IgD-negative memory B cell (primary cell): ENCODE measurements around the gene MELK. TPM values are rescaled to one million over a fixed set of nuclear protein-coding genes. Genes with fewer than 3 reads are reported as not detected.
A peak's percentile ranks its signal among the peaks of the same experiment; 100 is the strongest.
"Not testable (repeated sequence)": the region's sequence is repeated elsewhere in the genome, so short reads cannot be mapped to it uniquely, and the experiment has no call there.

Experiments used
- H3K27ac Mint-ChIP-seq, 3 donors: one replicate each; pipeline ENCODE4 v1.8.0; 2020 to 2022; ENCODE audit warnings: mild to moderate bottlenecking in 3 of 3, mixed read lengths in 3 of 3, moderate library complexity in 1 of 3
- H3K27me3 Mint-ChIP-seq: one replicate; pipeline ENCODE4 v1.8.0; 2021; ENCODE audit warnings: mixed read lengths
- H3K36me3 Mint-ChIP-seq: one replicate; pipeline ENCODE4 v1.8.0; 2020; ENCODE audit warnings: mild to moderate bottlenecking, mixed read lengths
- H3K4me1 Mint-ChIP-seq, 3 donors: one replicate each; pipeline ENCODE4 v1.8.0; 2020 to 2022; ENCODE audit warnings: mixed read lengths in 3 of 3, mild to moderate bottlenecking in 1 of 3
- H3K4me3 Mint-ChIP-seq, 4 donors: one replicate each; pipeline ENCODE4 v1.8.0; 2020 to 2022; ENCODE audit warnings: mild to moderate bottlenecking in 4 of 4, mixed read lengths in 4 of 4, moderate library complexity in 3 of 4
- H3K9me3 Mint-ChIP-seq, 3 donors: one replicate each; pipeline ENCODE4 v1.8.0; 2020 to 2021; ENCODE audit warnings: mixed read lengths in 3 of 3, mild to moderate bottlenecking in 1 of 3
- polyA plus RNA-seq: library from polyadenylated mRNA; unstranded; fragments of 300-500 nt; fragmentation: Illumina TruSeq; gene quantifications from one replicate; pipeline ENCODE4 v1.2.3, GENCODE V29; 2021

MELK gene
- polyA plus RNA-seq, 1 donor from 2014 or later = not detected

DNA sequence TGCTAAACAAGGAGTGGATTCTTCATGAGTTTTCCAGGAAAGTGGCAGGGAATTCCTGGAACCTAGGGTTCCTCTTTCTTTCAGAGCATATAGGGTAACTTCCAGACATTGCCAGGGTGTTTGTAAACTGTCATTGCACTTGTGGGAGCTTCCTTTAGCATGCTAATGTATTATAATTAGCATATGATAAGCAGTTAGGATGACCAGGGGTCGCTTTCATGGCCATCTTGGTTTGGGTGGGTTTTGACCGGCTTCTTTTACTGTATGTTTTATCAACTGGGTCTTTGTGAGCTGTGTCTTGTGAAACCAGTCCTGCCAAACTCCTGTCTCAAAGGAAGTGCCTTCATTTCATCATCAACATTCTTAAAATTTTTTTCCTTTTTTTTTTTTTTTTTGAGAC is 11.9 kb upstream of the MELK start:
- no peak overlapping the region for H3K27ac Mint-ChIP-seq
- H3K4me1 Mint-ChIP-seq = peaks cover 0 to under 1% (median 0%) of the 10 kb centered on the region in 3 donors
- no peaks in the 10 kb centered on the region for H3K27me3 Mint-ChIP-seq
- no peak overlapping the region for H3K4me3 Mint-ChIP-seq
- no peaks in the 10 kb centered on the region for H3K36me3 Mint-ChIP-seq
- no peaks in the 10 kb centered on the region for H3K9me3 Mint-ChIP-seq

DNA sequence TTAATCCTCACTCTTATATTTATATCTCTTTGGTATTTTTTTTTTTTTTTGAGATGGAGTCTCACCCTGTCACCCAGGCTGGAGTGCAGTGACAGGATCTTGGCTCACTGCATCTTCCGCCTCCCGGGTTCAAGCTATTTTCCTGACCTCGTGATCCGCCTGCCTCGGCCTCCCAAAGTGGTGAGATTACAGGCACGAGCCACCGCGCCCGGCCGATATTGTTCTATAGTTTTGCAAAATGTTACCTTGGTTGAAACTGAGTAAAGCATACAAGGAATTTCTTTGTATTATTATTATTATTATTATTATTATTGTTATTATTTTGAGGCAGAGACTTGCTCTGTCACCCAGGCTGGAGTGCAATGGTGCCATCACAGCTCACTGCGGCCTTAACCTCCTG is 9.9 kb upstream of the MELK start:
- H3K4me1 Mint-ChIP-seq, H3K9me3 Mint-ChIP-seq, H3K27me3 Mint-ChIP-seq, H3K36me3 Mint-ChIP-seq, H3K4me3 Mint-ChIP-seq, H3K27ac Mint-ChIP-seq: not testable (repeated sequence)

DNA sequence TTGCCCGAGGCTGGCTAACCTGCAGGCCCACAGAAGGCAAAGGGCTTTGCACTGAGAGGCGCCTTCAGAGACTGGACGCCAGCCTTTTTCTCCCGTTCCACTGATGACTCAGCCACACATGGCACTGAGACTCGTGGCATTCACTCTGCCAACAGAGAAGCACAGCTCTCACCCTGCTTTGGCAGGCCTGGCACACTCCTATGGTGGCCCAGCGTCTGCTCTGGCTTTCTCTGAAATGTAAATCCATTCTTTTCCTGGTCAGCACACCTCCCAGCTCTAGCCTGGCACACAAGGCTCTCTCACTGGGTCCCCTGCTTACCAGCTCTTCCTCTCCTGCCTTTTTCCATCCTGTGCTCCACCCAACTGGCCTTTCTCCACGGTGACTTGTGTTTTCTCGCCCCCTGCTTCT is 5.9 kb upstream of the MELK start:
- Mint-ChIP-seq H3K27me3 (peaks cover 4% of the 10 kb centered on the region), H3K27ac (peak overlapping the region in 1 of 3 donors; percentile 26), H3K4me3 (no peak overlapping the region), H3K4me1 (peaks cover 0 to 4% (median 2%) of the 10 kb centered on the region in 3 donors), H3K9me3 (no peaks in the 10 kb centered on the region), H3K36me3 (no peaks in the 10 kb centered on the region)

DNA sequence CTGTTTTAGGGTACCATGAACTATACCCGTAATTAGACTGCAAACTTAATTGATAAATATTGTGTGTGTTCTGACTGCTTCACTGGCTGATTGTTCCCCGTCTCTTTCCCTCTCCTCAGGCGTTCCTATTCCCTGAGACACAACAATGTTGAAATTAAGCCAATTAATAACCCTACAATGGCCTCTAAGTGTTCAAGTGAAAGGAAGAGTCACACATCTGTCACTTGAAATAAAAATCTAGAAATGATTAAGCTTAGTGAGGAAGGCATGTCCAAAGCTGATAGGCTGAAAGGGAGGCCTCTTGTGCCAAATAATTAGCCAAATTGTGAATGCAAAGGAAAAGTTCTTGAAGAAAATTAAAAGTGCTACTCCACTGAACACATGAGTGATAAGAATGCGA is 4.0 kb upstream of the MELK start:
- not testable (repeated sequence) for H3K27me3 Mint-ChIP-seq, H3K4me3 Mint-ChIP-seq, H3K36me3 Mint-ChIP-seq, H3K9me3 Mint-ChIP-seq, H3K27ac Mint-ChIP-seq
- H3K4me1 Mint-ChIP-seq = peaks cover 6 to 11% (median 7%) of the 10 kb centered on the region in 3 donors

DNA sequence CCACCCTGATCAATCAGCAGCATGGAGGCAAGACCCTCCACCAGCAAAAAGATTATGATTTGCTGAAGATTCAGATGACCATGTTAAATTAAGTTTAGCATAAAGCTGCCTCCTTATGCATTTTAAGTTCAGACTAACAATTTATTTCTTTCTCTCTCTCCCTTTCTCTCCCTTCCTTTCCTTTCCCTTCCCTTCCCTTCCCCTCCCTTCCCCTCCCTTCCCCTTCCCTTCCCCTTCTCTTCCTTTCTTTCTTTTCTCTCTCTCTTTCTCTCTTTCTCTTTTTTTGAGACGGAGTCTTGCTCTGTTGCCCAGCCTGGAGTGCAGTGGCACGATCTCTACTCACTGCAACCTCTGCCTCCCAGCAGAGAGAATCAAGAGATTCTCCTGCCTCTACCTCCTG is 1.4 kb upstream of the MELK start:
- H3K27me3 Mint-ChIP-seq = peaks cover 4% of the 10 kb centered on the region
- H3K36me3 Mint-ChIP-seq = no peaks in the 10 kb centered on the region
- no peak overlapping the region for H3K27ac Mint-ChIP-seq
- peaks cover 9 to 21% (median 17%) of the 10 kb centered on the region in 3 donors for H3K4me1 Mint-ChIP-seq
- peak overlapping the region; percentile 5 to 92 (median 76) for H3K4me3 Mint-ChIP-seq
- no peaks in the 10 kb centered on the region for H3K9me3 Mint-ChIP-seq

DNA sequence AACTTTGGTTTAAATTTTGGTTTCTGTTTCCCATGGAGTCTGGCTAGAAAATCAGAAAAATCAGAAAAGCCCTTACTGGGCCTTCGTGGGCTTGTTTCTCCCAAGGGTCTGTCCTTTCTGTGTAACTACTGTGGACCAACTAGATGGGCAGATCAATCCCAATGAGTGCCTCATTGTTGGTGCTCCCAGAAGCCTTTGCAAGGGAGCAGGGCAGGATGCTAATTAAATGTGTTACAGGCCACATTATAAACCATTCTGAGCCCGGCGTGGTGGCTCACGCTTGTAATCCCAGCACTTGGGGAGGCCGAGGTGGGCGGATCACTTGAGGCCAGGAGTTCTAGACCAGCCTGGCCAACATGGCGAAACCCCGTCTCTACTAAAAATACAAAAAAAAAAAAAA is 1.4 kb downstream of the MELK start:
- not testable (repeated sequence) for H3K27me3 Mint-ChIP-seq, H3K36me3 Mint-ChIP-seq, H3K9me3 Mint-ChIP-seq
- Mint-ChIP-seq H3K27ac (peak overlapping the region in 1 of 3 donors; percentile 17), H3K4me3 (peak overlapping the region in 3 of 4 donors; percentile 65 to 92 (median 87)), H3K4me1 (peaks cover 9 to 21% (median 17%) of the 10 kb centered on the region in 3 donors)

DNA sequence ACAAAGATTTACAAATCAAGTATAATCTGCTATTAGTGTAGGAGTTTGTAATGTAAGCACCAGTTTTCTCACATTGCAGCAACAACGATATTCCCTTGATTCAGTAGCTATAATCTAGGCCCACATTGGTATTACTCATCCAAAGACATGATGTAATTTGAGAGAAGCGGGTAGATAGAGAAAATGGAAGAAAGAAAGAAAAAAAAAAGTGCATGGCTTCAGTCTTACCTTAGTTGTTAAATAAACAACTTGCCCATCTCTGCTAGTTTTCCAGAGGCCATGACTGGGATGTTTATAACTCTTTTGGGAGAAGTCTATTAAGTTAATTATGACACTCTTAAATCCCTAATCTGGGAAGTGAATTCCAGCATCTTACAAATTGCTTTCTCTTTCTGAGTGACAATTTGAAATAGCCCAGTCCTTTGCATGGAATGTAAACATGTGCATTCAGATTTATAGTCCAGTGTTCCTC is 2.8 kb downstream of the MELK start:
- Mint-ChIP-seq H3K9me3 (no peaks in the 10 kb centered on the region), H3K4me3 (peak overlapping the region in 2 of 4 donors; percentile 69 to 92), H3K36me3 (no peaks in the 10 kb centered on the region), H3K4me1 (peaks cover 9 to 17% (median 17%) of the 10 kb centered on the region in 3 donors), H3K27me3 (no peaks in the 10 kb centered on the region), H3K27ac (no peak overlapping the region)

- Mint-ChIP-seq H3K36me3 (no peaks in the 10 kb centered on the region), H3K27me3 (no peaks in the 10 kb centered on the region), H3K9me3 (no peaks in the 10 kb centered on the region), H3K27ac (peak overlapping the region in 1 of 3 donors; percentile 5), H3K4me3 (no peak overlapping the region), H3K4me1 (peaks cover 9 to 17% (median 15%) of the 10 kb centered on the region in 3 donors)
Measured at GRCh38 chr9:36576866-36577265, 4.2 kb downstream of the MELK start.

- Mint-ChIP-seq H3K27me3 (no peaks in the 10 kb centered on the region), H3K27ac (no peak overlapping the region), H3K9me3 (no peaks in the 10 kb centered on the region), H3K36me3 (no peaks in the 10 kb centered on the region), H3K4me3 (no peak overlapping the region), H3K4me1 (no peaks in the 10 kb centered on the region)
Measured at GRCh38 chr9:36584620-36585460, 12.1 kb downstream of the MELK start.

- Mint-ChIP-seq H3K4me3 (no peak overlapping the region), H3K27me3 (no peaks in the 10 kb centered on the region), H3K9me3 (no peaks in the 10 kb centered on the region), H3K36me3 (peaks cover 2% of the 10 kb centered on the region), H3K4me1 (no peaks in the 10 kb centered on the region), H3K27ac (no peak overlapping the region)
Measured at GRCh38 chr9:36590231-36590630, 17.5 kb downstream of the MELK start.

- no peaks in the 10 kb centered on the region for H3K27me3 Mint-ChIP-seq
Measured at GRCh38 chr9:36592801-36593583, 20.3 kb downstream of the MELK start.

GRCh38 chr9:36594213-36594612 is 21.5 kb downstream of the MELK start:
- H3K36me3 Mint-ChIP-seq = peaks cover 2% of the 10 kb centered on the region
- no peak overlapping the region for H3K4me3 Mint-ChIP-seq
- H3K9me3 Mint-ChIP-seq = no peaks in the 10 kb centered on the region
- H3K4me1 Mint-ChIP-seq = peaks cover 0 to 2% (median 0%) of the 10 kb centered on the region in 3 donors
- no peak overlapping the region for H3K27ac Mint-ChIP-seq
- no peaks in the 10 kb centered on the region for H3K27me3 Mint-ChIP-seq

More at GRCh38 chr9:36592801-36593583, 20.3 kb downstream of the MELK start:
- H3K4me1 Mint-ChIP-seq = peaks cover 0 to 2% (median 0%) of the 10 kb centered on the region in 3 donors
- no peak overlapping the region for H3K4me3 Mint-ChIP-seq
- no peaks in the 10 kb centered on the region for H3K9me3 Mint-ChIP-seq
- peaks cover 2% of the 10 kb centered on the region for H3K36me3 Mint-ChIP-seq
- no peak overlapping the region for H3K27ac Mint-ChIP-seq

GRCh38 chr9:36597412-36598178 is 24.9 kb downstream of the MELK start:
- H3K27me3 Mint-ChIP-seq = no peaks in the 10 kb centered on the region
- H3K4me3 Mint-ChIP-seq = no peak overlapping the region
- no peak overlapping the region for H3K27ac Mint-ChIP-seq
- no peaks in the 10 kb centered on the region for H3K9me3 Mint-ChIP-seq
- H3K4me1 Mint-ChIP-seq = peaks cover 0 to 4% (median 2%) of the 10 kb centered on the region in 3 donors
- peaks cover 2% of the 10 kb centered on the region for H3K36me3 Mint-ChIP-seq

GRCh38 chr9:36598273-36598672 is 25.6 kb downstream of the MELK start:
- no peak overlapping the region for H3K4me3 Mint-ChIP-seq
- peaks cover 4 to 8% (median 6%) of the 10 kb centered on the region in 3 donors for H3K4me1 Mint-ChIP-seq
- no peaks in the 10 kb centered on the region for H3K36me3 Mint-ChIP-seq
- no peaks in the 10 kb centered on the region for H3K9me3 Mint-ChIP-seq
- H3K27me3 Mint-ChIP-seq = no peaks in the 10 kb centered on the region
- H3K27ac Mint-ChIP-seq = no peak overlapping the region

DNA sequence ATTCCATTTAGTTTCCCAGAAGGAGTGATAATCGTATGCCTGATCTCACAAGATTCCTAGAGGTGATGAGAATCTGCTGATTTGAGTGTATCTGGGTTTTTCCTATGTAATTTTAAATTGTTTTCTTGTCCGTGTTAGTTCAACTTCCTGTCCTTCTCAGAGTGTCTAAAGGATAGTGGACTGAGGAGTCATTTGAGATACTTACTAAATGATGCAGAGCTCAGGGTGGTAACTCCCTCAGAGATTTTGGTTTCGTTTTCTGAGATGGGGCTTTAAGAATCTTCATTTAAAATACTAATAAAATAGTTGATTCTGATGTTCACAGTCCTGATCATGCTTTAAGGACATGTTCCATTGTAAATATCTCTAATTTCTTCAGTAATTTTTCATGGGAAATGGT is 30.3 kb downstream of the MELK start:
- Mint-ChIP-seq H3K4me1 (peaks cover 4 to 7% (median 6%) of the 10 kb centered on the region in 3 donors), H3K27ac (peak overlapping the region in 1 of 3 donors; percentile 91), H3K9me3 (no peaks in the 10 kb centered on the region), H3K27me3 (no peaks in the 10 kb centered on the region), H3K36me3 (no peaks in the 10 kb centered on the region), H3K4me3 (peak overlapping the region in 3 of 4 donors; percentile 3 to 73 (median 53))
